Measurements from ENCODE around the gene JSRP1.

Gene JSRP1

GRCh38 chr19:2255112-2255845 lies 938 bp downstream of the JSRP1 start:
- no peak for DNase-seq (ENCODE audit: insufficient read length, low spot score)
- no peak for FAIRE-seq
- TF ChIP-seq, protein P1, sequence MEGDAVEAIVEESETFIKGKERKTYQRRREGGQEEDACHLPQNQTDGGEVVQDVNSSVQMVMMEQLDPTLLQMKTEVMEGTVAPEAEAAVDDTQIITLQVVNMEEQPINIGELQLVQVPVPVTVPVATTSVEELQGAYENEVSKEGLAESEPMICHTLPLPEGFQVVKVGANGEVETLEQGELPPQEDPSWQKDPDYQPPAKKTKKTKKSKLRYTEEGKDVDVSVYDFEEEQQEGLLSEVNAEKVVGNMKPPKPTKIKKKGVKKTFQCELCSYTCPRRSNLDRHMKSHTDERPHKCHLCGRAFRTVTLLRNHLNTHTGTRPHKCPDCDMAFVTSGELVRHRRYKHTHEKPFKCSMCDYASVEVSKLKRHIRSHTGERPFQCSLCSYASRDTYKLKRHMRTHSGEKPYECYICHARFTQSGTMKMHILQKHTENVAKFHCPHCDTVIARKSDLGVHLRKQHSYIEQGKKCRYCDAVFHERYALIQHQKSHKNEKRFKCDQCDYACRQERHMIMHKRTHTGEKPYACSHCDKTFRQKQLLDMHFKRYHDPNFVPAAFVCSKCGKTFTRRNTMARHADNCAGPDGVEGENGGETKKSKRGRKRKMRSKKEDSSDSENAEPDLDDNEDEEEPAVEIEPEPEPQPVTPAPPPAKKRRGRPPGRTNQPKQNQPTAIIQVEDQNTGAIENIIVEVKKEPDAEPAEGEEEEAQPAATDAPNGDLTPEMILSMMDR (IDR thresholded peaks at IDR 0.05; ENCODE audit: insufficient read depth, missing control alignments): no peak

- DNase-seq (ENCODE audit: insufficient read length, low spot score) (no peak), FAIRE-seq (no peak)
Measured at GRCh38 chr19:2254064-2254872, 1.9 kb downstream of the JSRP1 start.

DNA sequence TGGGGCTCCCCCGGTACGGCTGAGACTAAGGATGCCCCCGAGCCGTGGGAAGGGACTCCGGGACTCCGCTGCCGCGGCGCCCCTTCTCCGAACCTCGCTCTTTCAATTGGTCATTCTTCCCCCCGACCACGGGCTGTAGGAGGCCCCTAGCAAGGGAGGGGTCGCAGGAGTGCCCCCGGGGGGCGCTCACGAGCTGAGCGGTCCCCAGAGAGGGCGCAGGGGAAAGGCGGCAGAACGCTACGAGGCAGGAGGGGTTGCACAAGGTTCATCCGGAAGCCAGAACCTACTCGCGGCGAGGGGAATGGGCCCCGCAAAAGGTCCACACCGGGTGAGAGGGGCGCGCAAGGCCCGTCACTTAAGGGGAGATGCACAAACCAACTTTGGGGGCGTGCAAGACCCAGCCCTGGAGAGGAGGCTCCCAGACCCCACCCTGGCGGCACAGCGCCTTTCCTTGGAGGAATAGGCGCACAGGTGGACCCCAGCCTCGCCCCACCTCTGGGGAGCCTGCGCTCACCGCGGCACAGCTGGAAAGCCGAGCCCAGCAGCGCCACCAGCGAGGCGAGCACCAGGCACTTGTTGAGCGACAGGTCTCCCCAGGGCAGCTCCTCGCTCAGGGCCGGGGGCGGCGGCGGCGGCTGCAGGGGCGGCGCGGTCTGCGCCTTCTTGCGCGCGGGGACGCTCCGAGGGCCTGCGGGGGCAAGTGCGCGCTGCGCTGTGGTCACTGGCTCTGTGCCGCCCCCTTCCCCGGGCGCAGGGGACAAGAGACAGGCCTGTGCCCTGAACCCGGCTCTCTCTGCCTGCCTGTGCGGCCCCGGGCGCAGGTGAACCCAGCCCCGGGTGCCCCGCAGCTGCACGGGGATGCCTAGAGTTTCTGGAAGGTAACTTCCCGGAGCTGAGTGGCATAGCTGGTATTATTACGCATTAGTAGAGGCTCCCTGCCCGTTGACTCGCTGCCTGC lies 2.8 kb downstream of the JSRP1 start:
- no peak for DNase-seq (ENCODE audit: insufficient read length, low spot score)
- TF ChIP-seq, protein P1 (IDR thresholded peaks at IDR 0.05; ENCODE audit: insufficient read depth, missing control alignments): peak; percentile 20
- FAIRE-seq: no peak

More at GRCh38 chr19:2254064-2254872, 1.9 kb downstream of the JSRP1 start:
- TF ChIP-seq, protein P1 (IDR thresholded peaks at IDR 0.05; ENCODE audit: insufficient read depth, missing control alignments): no peak

DNA sequence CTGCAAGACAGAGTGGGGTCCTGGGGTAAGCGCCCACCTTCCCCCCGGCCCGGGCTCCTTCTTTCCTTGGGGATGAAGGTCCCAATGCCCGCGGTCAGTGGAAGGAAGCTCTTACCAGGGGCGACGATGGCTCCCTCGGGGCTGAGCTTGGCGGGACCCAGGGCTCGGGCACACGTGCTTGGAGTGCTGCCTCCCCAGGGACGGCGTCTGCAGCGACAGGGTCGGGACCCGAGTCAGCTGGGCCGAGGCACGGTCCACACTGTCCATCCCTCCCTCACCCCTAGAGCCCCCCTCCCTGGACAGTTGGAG lies 3.5 kb downstream of the JSRP1 start:
- FAIRE-seq: no peak
- no peak for DNase-seq (ENCODE audit: insufficient read length, low spot score)
- TF ChIP-seq, protein P1 (IDR thresholded peaks at IDR 0.05; ENCODE audit: insufficient read depth, missing control alignments): no peak

DNA sequence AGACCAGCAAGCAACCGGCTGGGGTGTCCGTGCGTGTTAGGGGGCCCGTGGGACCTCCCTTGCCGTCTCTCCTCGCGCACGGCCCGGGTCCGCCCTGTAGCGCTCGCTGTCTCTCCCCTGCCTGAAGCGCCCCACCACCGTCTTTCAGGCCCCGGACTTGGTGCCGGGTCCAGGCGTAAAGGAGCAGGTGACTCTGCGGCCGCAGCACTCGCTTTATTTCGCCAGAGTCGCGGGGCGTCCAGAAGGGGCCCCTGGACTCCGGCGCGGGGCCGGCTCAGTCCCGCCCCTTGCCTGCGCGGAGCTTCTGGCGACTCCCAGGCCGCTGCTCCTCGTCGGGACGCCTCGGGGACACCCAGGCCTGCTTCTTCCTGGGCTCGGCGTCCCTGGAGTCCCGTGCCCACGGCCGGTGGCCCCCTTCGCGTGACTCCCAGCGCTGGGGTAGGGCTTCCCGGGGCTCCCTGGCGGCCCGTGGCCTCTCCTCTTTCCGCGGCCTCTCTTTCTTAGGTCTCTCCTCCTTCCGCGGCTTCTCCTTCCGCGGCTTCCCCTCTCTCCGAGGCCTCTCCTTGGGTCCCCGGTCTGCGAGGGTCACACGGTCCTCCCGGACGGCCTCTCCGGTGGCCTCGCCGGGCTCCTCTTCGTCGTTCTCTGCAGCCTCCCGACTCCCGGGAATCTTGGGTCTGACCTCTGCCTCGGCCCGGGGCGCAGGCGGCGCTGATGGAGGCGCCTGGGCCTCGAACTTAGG lies 4.0 kb downstream of the JSRP1 start:
- FAIRE-seq (no peak), DNase-seq (ENCODE audit: insufficient read length, low spot score) (no peak)
- TF ChIP-seq, protein P1 (IDR thresholded peaks at IDR 0.05; ENCODE audit: insufficient read depth, missing control alignments): no peak
